22Rv1 (cell line): ENCODE measurements around the gene IFT80.

Experiments
- H3K27ac ChIP-seq: fragments of 450-650 bp; 2 replicates; pipeline ENCODE4 v1.5.1; 2017
- CTCF ChIP-seq: fragments of 450-650 bp; IDR thresholded peaks from 2 replicates; pipeline ENCODE4 v1.5.1; 2017; ENCODE audit warnings: mild to moderate bottlenecking
- ZFX ChIP-seq: fragments of 450-650 bp; IDR thresholded peaks from 2 replicates; pipeline ENCODE4 v1.6.1; 2017; ENCODE audit warnings: antibody characterized with exemption, borderline replicate concordance

IFT80 gene

GRCh38 chr3:160399125-160400029 is at the start of gene IFT80, which contains the start of gene SMC4:
Gene IFT80 (minus strand): TSS chr3:160399225. CDS start chr3:160384600, 14,625 bp downstream.
Gene SMC4 (plus strand): TSS chr3:160399650. CDS start chr3:160400827, 1,177 bp downstream.
- peak within 1 kb of the TSS; percentile 98 for H3K27ac ChIP-seq
- TF ChIP-seq ZFX: no peak
- TF ChIP-seq CTCF: no peak

GRCh38 chr3:160447544-160447943 is 48.5 kb upstream of the IFT80 start:
- peak overlapping the region; percentile 99; the same call in 1 of the 2 replicates for H3K27ac ChIP-seq
- TF ChIP-seq CTCF (no peak), ZFX (no peak)

- TF ChIP-seq ZFX (no peak), CTCF (no peak)
- H3K27ac ChIP-seq: no peak overlapping the region
Measured at GRCh38 chr3:160446522-160447056, 47.6 kb upstream of the IFT80 start.

GRCh38 chr3:160445854-160446253 is 46.8 kb upstream of the IFT80 start:
- no peak overlapping the region for H3K27ac ChIP-seq
- TF ChIP-seq CTCF (no peak), ZFX (no peak)

GRCh38 chr3:160444411-160444810 is 45.4 kb upstream of the IFT80 start:
- TF ChIP-seq ZFX: no peak
- no peak for TF ChIP-seq CTCF

GRCh38 chr3:160440687-160441086 is 41.7 kb upstream of the IFT80 start:
- H3K27ac ChIP-seq: no peak overlapping the region
- no peak for TF ChIP-seq CTCF
- no peak for TF ChIP-seq ZFX

More at GRCh38 chr3:160444411-160444810, 45.4 kb upstream of the IFT80 start:
- 0 out of 2 replicates have a peak overlapping the region, but pooled peaks have one; percentile 1 for H3K27ac ChIP-seq

GRCh38 chr3:160437083-160437455 is 38.0 kb upstream of the IFT80 start:
- TF ChIP-seq ZFX: no peak
- peak overlapping the region; percentile 7; the same call in 1 of the 2 replicates for H3K27ac ChIP-seq
